Stimulated activated CD8-positive, alpha-beta memory T cell treated with anti-CD3 and anti-CD28 coated beads, Interleukin-15, amount 100 ng/mL, for 1 hour (primary cell): ENCODE results near the gene EFNA1.
"Not testable (repeated sequence)": the region's sequence is repeated elsewhere in the genome, so short reads cannot be mapped to it uniquely, and the experiment has no call there.

ENCODE experiments used
- DNase-seq: peaks from one replicate; pipeline ENCODE4 v3.0.0-alpha.2; 2020; ENCODE audit warnings: low read depth

The EFNA1 gene

DNA sequence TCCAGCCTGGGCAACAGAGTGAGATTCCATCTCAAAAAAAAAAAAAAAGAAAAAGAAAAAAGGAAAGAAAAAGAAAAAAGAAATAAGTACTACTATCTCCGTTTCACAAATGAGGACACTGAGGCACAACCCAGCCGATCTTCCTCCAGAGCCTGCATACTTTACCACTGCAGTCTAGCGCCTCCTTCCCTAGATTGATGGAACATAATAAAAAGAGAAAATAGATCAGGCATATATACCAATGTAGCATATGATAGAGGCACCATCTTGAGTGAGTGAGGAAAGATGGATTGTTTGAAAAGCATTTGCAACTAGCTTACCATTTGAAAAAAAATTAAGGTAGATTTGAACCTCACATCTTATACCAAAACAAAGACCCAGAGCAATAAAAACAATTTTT, 17.8 kb downstream of the EFNA1 start:
- no peak for DNase-seq

DNA sequence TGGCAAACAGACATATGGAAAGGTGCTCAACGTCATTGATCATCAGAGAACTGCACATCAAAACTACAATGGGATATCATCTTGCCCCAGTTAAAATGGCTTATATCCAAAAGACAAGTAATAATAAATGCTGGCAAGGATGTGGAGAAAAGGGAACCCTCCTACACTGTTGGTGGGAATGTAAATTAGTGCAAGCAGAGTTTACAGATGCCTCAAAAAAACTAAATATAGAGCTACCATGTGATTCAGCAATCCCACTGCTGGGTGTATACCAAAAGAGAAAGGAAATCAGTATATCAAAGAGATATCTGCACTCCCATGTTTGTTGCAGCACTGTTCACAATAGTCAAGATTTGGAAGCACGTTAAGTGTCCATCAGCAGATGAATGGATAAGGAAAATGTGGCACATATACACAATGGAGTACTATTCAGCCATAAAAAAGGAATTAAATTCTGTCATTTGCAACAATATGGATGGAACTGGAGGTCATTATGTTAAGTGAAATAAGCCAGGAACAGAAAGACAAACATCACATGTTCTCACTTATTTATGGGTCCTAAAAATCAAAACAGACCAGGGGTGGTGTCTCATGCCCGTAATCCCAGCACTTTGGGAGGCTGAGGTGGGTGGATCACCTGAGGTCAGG, 28.4 kb downstream of the EFNA1 start:
- DNase-seq, result not testable (repeated sequence)

DNA sequence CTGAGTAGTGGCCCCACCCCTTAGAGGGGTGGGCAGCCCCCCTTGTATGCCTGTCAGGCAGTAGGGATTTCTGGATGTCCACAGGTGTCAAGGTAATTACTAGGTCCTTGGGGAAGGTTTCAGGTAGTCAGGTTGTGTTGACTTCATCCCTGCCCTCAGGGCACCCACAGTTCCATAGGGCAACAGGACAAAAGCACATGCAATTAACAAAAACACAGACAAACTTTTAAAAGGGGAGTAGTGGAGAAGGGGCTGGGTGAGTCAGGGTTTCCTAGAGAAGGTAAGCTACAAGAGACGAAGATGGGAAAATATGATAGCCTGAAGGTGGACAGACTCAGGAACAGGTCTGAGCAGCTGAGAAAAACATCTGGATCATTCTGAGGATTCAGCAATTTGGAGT, 31.3 kb downstream of the EFNA1 start:
- DNase-seq, result no peak

DNA sequence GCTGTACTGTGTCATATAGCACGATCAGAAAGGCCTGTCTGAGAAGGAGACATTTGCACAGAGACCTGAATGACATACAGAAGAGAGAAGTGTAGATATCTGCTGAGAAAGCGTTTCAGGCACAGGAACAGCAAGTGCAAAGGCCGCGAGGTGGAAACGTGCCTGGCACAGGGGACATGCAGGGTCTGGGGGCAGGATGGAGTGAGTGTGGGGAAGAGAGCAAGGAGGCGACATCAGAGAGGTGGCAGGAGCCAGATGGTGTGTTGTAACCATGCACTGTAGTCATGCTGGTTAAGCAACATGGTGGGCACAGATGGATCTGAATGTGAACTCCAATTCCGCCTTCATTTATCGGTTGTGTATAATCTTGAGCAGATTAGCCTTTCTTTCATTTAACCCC, 32.5 kb downstream of the EFNA1 start:
- no peak for DNase-seq

DNA sequence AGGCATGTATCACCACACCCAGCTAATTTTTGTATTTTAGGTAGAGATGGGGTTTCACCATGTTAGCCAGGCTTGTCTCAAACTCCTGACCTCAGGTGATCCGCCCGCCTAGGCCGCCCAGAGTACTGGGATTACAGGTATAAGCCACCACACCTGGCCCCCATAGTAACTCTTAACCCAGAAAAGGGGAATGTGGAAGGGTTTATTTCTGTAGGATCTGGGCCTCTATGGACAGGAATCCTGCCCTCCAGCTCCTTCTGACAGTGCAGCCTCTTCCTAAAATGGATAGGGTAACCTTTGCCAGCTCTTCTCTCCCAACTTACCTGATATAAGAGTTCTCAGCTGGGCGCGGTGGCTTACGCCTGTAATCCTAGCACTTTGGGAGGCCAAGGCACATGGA, 35.0 kb downstream of the EFNA1 start:
- not testable (repeated sequence) for DNase-seq

DNA sequence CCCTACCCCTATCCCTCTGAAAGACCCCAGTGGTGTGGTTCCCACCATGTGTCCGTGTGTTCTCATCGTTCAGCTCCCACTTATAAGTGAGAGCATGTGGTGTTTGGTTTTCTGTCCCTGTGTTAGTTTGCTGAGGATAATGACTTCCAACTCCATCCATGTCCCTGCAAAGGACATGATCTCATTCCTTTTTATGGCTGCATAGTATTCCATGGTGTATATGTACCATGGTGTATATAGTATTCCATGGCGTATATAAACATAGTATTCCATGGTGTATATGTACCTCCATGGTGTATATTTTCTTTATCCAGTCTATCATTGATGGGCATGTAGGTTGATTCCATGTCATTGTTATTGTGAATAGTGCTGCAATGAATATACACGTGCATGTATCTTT, 36.1 kb downstream of the EFNA1 start:
- not testable (repeated sequence) for DNase-seq

DNA sequence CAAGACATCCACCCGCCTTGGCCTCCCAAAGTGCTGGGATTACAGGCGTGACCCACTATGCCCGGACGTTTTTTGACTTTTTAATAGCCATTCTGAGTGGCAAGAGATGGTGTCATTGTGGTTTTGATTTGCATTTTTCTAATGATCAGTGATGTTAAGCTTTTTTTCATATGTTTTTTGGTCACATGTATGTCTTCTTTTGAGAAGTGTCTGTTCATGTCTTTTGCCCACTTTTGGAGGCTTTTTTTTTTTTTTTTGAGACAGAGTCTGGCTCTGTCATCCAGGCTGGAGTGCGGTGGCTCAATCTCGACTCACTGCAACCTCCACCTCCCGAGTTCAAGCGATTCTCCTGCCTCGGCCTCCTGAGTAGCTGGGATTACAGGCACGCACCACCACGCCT, 36.9 kb downstream of the EFNA1 start:
- DNase-seq, result not testable (repeated sequence)

DNA sequence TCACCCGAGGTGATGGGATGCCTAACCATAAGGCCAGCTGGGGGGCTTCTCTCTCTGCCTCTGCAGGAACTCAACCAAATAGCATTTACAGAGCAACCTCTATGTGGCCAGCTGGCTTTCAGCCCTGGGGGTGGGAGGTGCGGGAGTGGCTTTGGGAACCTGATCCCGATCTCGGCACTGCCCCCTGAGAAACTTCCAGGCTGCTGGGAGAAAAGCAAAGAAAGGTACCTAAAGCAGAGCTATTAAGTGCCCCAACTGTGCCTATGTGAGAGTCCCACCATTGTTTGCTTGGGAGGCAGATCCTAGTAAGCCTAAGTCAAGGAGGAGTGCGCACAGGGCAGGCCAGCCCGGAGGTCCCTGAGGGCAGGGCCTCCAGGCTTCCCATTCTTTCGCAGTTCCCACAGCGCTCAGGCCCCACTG, 38.4 kb downstream of the EFNA1 start:
- DNase-seq, result no peak

DNA sequence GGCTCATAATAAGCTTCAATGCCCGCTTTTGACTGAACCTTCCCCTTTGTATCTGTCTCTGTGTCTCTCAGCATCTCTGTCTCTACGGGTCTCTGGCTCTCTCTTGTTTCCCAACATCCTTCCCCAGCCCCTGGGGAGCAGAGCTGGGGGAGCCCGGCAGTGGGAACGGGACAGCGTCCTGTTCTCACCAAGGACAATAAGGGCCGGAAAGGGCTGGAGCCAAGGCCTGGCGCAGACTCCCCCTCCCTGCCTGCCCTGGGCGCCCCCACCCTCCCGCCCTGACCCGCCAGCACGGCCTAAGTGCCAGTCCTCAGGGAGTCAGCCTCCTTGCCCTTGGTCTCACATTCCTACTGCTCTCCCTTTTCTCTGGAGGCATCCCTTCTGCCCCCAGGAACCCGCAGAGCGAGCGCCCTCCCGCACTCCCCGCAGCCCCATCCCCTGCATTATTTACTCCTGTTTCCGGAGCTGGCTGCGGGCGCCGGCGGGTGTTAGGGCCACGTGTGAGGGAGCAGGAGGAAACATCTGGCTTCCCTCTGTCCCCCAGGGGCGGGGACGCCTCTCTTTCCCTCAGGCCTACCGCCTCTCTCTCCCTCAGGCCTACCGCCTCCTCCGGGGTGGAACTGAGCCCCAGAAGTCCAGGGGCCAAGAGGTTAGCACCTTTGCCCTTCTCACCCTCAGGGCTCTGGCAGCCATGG, 38.9 kb downstream of the EFNA1 start:
- no peak for DNase-seq

DNA sequence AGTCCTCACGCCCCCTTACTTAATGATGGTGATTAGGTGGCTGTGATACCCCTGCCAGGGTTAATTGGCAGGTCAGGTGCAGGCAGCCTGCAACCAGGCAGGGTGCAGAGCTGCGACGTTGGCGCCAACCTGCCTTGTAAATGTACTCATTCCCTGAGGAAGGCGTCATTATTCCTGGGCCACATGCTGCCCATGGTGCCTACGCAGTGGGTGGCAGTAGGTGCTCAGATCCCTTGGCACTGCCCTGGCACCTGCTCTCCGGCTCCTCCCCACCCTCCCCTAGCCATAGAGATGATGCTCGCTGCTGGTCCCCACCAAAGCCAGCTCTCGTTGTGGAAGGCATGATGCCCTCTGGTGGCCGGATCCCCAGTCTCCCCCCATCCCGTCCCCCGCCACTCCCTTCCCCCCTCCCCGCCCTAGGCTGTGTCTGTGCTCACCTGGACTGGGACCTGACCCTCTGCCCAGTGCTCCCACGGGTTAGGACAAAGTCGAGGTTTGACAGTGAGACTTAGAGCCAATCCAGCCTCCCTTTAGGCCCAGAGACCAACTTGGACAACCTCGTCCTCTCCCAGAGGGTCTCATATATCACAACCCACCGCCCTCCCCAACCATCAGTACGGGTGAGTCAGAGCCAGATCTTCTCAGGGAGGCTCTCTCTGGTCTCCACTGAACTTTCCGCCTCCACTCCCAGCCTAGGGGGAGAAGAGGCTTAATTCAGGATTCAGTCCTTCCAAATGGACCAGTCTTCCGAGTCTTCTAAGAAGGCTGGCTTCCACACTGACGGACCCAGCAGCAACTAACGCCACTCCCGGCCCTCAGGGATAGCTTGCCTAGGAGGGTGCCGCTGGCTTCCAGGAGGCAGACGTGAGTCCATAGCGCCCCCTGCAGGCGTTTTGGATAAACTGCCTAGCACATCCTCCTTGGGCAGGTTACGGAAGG, 39.8 kb downstream of the EFNA1 start:
- DNase-seq, result peak; percentile 76

DNA sequence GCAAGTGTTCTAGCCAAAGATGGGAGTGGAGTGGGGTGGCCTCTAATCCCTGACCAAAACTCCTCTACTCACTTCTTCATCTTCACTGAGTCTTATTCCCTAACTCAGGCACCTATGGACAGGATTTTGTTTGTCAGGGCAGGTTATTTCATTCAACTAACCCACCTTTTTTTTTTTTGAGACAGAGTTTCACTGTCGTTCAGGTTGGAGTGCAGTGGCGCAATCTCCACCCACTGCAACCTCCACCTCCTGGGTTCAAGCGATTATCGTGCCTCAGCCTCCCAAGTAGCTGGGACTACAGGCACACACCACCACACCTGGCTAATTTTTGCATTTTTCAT, 40.4 kb downstream of the EFNA1 start:
- not testable (repeated sequence) for DNase-seq

DNA sequence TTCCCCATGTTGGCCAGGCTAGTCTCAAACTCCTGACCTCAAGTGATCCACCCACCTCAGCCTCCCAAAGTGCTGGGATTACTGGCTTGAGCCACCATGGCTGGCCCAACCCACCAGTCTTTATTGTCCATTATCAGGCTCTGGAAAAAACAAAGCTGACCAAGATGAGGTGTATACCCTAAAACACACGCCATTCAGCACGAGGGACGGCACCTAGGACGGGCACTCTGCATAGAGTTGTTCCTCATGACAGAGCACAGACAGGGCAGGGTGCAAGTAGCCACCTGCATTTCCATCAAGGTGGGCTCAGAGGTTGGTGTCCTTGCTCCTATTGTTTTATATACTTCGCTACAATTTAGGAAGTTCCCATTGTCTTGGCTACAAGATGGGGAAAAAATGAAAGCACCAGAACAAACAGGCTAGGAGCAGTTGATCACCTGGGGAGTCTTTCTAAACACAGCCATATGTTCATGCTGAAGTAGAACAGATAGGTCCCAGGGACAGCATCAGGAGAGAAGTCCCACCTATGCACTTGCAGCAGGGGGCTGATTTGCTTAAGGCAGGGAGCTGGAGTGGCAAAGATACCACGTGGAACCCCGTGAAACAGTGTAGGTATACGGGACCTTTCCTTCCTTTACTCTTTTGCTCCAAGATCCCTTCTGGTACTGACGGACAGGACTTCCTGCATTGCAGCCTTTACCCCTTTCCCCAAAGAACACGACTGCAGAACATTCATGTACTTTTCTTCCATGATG, 41.0 kb downstream of the EFNA1 start:
- DNase-seq, result no peak

DNA sequence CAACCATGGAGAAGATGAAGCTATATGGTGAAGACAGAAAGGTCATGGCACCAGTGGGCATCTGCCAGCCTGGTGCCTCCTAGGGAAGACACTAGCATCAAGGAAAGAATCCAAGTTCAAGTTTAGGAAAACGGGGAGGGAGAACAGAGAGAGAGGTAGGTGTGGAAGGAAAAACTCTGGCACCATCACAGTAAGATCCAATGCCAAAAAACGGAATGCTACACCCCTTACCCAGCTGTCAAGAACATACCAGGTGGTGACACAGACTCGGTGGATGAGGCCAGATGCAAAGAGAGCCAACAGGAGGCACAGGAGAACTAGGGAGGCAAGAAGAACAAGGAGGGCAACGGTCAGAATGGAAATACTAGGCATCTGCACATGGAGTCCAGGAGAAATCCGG, 41.9 kb downstream of the EFNA1 start:
- DNase-seq, result no peak

DNA sequence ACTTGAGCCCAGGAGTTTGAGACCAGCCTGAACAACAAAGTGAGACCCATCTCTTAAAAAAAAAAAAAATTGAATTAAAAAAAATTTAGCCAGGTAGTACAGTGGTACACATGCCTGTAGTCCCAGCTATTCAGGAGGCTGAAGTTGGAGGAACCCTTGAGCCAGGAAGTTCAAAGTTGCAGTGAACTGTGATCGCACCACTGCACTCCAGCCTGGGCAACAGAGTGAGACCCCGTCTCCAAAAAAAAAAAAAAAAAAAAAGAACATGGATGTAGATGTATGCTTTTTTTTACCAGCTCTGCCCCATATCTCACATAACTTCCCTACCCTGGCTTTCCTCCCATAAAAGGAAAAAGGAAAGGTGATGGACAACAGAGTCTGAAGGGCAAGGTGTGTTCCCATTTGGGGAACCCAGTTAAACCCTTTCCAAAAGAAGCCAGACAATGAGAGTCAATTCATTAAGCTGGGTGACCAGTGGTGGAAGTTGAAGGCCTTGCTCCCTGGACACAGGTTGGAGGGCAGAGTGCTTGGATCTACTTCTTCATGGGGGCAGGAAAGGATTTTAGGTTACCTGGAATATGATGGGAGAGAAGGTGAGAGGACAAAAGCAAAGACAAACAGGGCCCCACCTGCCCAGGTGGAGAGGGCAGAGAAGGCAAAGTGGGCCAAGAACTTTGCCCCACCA, 42.6 kb downstream of the EFNA1 start:
- DNase-seq, result no peak

DNA sequence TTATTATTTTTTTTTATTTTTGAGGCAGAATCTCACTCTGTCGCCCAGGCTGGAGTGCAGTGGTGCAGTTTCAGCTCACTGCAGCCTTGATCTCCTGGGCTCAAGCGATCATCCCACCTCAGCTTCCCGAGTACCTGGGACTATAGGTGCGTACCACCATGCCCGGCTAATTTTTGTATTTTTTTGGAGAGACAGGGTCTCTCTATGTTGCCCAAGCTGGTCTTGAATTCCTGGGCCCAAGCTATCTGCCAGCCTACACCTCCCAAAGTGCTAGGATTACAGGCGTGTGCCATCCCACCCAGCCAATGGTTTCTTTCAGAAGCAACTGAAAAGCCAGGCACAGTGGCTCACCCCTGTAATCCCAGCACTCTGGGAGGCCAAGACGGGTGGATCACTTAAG, 43.1 kb downstream of the EFNA1 start:
- no peak for DNase-seq

DNA sequence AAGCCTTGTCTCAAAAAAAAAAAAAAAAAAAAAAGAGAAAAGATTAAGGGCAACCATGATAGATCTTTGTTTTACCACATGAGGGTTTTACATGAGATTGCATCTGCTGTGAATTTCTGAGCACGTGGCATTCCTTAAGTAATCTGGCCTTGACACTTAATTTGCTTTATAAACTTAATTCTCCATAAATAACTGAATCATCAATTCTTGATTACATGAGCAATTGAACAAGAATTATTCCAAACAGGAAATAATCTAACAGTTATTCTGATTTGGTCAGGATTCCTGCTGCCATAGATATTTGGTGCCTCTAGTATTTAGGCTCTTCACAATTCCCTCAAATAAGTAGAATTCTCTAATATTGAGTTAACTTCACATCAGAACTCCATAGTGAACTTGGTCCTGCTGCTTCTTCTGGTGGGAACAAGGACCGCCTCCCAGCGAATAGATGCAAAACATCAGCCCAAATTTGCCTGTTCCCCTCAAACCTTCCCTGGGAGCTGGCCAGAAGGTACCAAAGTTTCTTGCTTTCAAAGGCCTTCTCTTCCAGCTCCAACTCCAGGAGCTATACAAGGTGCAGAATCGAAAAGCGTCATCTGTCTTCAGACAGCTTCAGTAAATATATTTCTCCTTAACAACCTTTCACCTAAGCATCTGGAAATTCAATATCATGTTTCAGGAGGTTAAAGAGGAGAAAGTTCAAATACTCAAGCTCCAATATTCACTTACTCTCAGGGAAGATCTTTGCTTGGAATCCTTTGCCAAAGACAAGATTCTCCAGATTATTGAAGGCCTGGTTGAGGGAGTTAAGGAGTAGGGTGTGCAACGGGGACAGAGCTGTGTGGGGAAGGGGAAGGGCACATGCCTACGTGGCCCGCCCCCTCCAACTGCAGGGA, 44.4 kb downstream of the EFNA1 start:
- DNase-seq, result no peak

DNA sequence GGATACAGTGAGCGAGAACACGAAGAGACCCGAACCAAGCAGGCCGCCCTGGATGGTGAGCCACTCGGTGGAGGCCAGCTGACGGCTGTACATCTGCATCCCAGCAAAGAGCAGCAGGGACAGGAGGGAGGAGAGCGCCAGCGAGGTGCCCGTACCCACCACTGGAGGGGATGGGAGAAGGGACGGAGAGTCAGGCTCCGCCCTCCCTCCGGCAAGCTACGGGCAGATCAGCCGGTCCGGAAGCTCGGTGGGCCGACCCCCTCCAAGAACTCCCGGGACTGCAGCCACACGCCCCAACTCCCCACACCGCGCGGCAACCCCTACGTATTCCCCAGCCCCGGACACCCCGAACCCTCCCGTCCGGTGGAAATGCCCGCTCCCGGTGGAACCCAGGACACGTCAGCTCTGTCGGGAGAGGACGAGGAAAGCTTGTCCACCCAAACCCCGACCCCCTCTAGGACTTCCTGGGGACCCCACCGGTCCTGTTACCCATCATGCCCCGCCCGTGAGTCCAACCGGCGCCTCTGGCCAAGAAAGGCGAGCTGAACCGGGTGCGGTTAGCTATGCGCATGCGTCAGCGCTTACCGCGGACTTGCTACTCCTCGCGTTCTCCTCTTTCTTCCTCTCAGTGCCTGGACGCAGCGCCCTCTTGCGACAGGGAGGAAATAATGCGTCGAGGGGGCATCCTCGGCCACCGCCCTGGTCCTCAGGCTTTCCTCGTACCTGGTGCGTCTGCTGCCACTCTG, 45.2 kb downstream of the EFNA1 start, which contains the start of gene KRTCAP2:
Gene KRTCAP2 (minus strand): TSS at position 573 of the 746 bp plus-strand sequence. CDS start 80 bp downstream, at position 493.
- peak; percentile 92 for DNase-seq

DNA sequence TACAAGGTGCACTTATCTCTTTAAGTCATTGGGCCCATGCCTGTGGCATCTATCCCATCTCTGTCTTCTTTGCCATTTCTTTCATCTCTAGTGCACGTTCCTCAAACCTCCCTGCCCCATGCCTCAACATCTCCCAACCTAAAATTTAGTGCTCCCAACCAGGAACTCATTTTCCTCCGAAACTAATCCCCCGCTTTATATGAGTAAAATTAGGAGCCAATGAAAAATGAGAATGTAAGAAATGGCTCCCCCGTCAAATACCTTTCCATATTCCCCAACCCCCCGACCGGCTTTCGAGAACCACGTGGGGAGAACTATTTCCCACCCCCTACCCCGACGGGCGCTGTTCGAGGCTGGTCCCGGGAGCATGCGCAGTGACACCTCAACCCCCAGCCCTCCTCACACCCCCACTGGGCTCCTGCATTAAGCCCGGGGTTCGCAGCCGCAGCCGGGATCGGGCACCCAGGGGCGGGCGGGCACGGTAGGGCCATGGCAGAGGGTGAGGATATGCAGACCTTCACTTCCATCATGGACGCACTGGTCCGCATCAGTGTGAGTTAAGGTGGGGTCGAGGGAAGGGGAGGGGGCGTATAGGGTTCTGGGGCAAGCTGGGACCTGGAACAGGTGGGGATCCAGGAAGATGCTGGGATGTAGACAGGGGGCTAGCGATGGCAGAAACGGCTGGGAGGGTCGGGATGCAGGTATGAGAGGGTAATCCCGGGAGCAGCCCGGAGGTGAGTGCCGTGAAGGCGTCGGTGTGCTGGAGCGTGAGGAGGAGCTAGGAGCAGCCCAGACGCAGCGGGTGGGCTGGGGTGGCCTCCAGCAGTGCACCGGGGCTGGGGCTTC, 46.0 kb downstream of the EFNA1 start, which contains the start of gene TRIM46:
Gene TRIM46 (plus strand): TSS at position 372 of the 846 bp plus-strand sequence. CDS start 118 bp downstream, at position 490.
- no peak for DNase-seq
